ENCODE data around the gene TFAP2E.
A peak's percentile ranks its signal among the peaks of the same experiment; 100 is the strongest.

The TFAP2E gene

DNA sequence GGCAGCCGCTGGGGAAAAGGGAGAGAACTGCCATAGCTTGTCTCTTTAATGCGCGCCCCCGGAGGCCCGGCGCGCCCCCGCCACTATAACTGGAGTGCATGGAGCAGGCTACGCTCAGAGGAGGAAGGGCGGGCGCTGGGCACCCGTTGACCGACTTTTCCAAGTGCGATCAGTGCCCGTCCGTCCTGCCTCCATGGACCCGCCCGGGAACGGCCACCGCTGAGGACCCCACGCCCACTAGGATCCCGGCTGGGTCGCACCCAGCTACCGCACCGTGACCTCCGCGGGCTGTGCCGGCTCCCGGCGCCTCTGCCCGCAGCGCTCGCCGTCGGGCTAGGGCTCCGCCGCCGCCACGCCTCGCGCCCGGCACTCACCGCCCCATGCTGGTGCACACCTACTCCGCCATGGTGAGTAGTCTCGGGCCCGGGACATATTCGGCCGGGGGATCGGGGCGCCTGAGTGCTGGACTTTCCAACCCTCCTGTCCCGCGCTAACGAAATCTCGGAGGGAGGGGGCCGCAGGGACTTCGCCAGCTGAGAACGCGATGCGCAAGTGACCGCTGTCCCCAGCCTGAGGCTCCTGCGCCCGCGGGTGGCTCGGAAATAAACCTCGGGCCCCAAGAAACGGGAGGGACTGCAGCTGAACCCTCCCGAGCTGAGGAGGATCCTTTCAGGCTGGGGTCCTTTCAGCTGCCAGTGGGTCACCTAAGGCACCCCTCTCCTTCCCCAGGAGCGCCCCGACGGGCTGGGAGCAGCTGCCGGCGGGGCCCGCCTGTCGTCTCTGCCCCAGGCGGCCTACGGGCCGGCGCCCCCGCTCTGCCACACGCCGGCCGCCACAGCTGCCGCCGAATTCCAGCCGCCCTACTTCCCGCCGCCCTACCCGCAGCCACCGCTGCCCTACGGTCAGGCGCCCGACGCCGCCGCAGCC, at the start of gene TFAP2E:
Gene TFAP2E (plus strand): TSS at position 117 of the 927 bp plus-strand sequence. CDS start 264 bp downstream, at position 381.
- no peak within 1 kb of the TSS for H3K4me3 Mint-ChIP-seq
- DNase-seq, result no peak

DNA sequence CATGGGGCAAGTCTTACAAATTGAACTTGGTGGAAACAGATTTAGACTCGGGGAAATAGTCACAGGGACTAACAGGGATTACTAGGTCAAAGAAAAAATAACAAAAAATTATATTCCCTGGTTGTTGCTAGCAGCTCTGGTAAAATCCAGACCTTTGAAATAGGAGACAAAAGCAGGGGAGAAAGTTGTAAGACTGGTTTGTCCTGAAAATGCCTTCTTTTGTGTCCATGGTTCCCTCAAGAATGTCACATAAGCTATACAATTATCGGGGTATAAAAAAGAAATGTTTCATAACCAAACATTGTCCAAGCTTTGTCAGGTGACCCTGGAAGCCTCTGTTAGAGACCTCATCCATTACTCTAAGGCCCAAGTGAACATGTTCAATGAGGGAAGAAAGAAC, 49.0 kb upstream of the TFAP2E start:
- Mint-ChIP-seq H3K27ac (no peak overlapping the region), H3K4me1 (peaks cover 6% of the 10 kb centered on the region), H3K4me3 (no peak overlapping the region), H3K9me3 (peaks cover 37% of the 10 kb centered on the region), H3K36me3 (peaks cover 39% of the 10 kb centered on the region), H3K27me3 (no peaks in the 10 kb centered on the region)
- no peak for DNase-seq
- CTCF ChIA-PET, result interaction anchor here (1.5 kb wide), 1 partner anchor 41 kb away, joined by 3 read pairs; no protein-coding TSS in a partner anchor

More for the DNA sequence above, at the start of gene TFAP2E:
- CTCF ChIA-PET, result interaction anchor here (1.0 to 4.8 kb wide), 5 partner anchors 8 to 561 kb away, joined by 3 to 40 read pairs (median 11); no protein-coding TSS in a partner anchor
- Mint-ChIP-seq H3K9me3 (no peaks in the 10 kb centered on the region), H3K27me3 (peaks cover 76% of the 10 kb centered on the region), H3K4me1 (peaks cover 28% of the 10 kb centered on the region), H3K27ac (no peak within 1 kb of the TSS), H3K36me3 (peaks cover 3% of the 10 kb centered on the region)

DNA sequence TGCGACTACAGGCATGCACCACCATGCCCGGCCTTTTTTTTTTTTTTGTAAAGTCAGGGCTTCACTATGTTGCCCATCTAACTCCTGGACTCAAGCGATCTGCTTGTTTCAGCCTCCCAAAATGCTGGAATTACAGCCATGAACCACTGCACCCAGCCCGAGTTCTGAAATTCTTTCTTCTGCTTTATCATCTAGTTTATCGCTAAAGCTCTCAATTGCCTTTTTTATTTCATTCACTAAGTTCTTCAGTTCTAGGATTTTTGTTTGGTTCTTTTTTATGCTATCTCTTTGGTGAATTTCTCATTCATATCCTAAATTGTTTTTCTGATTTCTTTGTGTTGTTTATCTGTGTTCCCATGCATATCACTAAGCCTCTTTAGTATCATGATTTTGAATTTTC, 42.9 kb upstream of the TFAP2E start:
- Mint-ChIP-seq H3K27me3 (no peaks in the 10 kb centered on the region), H3K9me3 (peaks cover 47% of the 10 kb centered on the region), H3K27ac (no peak overlapping the region), H3K36me3 (peaks cover 66% of the 10 kb centered on the region), H3K4me1 (peaks cover 6% of the 10 kb centered on the region), H3K4me3 (no peak overlapping the region)
- CTCF ChIA-PET, result interaction anchor here (0.6 kb wide), 1 partner anchor 114 kb away, joined by 4 read pairs; no protein-coding TSS in a partner anchor
- no peak for DNase-seq

DNA sequence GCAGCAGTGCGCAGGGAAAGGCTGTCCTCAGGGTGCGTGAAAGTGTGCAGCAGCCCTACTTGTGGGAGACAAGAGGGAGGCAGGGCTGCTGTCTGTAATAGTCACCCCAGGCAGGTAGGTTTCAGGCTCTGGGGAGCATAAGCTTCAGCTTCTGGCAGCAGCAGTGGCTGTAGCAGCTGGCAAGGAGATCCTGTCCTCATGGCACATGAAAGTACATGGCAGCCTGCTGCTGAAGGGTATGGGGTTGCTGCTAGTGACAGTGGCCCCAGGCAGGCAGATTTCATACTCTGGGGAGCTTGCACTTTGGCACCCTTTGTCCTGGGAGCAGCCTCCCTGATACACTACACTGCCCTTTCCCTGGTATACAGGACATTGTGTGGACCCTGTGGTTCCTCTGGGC, 42.2 kb upstream of the TFAP2E start:
- Mint-ChIP-seq H3K4me1 (peaks cover 10% of the 10 kb centered on the region), H3K27ac (no peak overlapping the region), H3K27me3 (no peaks in the 10 kb centered on the region), H3K4me3 (no peak overlapping the region), H3K9me3 (peaks cover 39% of the 10 kb centered on the region), H3K36me3 (peaks cover 68% of the 10 kb centered on the region)
- DNase-seq, result no peak
- CTCF ChIA-PET, result no interaction called here

DNA sequence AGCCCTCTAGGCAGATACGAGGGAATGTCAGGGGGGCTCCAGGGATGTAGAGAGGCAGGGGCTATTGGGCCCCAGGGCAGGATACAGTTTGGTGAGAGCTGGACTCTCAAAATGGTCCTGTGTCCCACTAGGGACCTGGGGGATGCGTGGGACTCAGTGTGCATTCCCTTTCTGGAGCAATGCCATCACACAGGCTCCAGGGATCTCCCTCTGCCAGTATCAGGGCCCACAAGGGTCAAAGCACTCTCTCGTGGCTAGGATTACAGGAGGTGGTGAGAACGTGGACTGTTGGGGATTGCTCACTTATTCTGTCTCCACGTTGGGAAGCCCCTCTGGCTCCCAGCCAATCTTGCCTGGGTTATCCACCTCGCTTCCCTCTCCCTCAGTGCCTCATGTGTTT, 41.7 kb upstream of the TFAP2E start:
- peaks cover 13% of the 10 kb centered on the region for H3K4me1 Mint-ChIP-seq
- peaks cover 72% of the 10 kb centered on the region for H3K36me3 Mint-ChIP-seq
- H3K9me3 Mint-ChIP-seq, result peaks cover 39% of the 10 kb centered on the region
- no peak overlapping the region for H3K27ac Mint-ChIP-seq
- DNase-seq, result no peak
- CTCF ChIA-PET, result no interaction called here
- H3K4me3 Mint-ChIP-seq, result no peak overlapping the region
- no peaks in the 10 kb centered on the region for H3K27me3 Mint-ChIP-seq

DNA sequence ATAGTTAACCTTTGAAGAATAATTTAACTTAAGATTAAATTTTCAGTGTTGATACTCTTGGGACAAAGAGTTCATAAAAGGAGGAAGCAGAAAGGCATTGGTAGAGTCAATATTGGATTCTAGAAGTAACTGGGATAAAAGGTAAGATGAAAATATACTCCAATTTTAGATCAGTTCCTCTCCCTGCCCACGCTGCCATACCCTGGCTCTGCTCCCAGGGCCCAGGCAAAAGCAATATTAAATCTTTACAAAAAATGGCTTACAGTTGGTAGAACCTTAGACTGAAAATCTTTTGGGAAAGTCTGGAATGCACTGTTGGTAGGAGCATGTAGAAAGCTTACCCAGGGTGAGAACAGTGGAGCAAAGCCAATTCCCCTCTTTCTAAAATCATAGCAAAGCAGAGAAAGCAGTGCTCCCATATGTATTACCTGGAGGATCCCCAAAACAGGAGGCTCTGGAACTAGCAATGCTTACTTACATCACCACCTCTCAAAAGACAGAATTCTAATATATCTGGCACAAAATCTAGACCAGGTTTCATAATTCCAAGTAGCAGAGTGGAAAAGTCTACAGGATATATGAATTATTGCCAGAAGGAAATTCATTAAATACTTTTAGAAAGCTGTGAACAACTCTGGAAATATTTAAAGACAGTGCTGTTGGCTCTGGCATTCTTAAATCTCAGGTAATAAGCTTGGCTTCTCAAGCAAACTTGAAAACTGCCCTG, 40.5 kb upstream of the TFAP2E start:
- Mint-ChIP-seq H3K9me3 (peaks cover 30% of the 10 kb centered on the region), H3K4me3 (no peak overlapping the region), H3K27ac (no peak overlapping the region), H3K36me3 (peaks cover 73% of the 10 kb centered on the region), H3K27me3 (no peaks in the 10 kb centered on the region), H3K4me1 (peaks cover 26% of the 10 kb centered on the region)
- DNase-seq, result no peak
- CTCF ChIA-PET, result no interaction called here

DNA sequence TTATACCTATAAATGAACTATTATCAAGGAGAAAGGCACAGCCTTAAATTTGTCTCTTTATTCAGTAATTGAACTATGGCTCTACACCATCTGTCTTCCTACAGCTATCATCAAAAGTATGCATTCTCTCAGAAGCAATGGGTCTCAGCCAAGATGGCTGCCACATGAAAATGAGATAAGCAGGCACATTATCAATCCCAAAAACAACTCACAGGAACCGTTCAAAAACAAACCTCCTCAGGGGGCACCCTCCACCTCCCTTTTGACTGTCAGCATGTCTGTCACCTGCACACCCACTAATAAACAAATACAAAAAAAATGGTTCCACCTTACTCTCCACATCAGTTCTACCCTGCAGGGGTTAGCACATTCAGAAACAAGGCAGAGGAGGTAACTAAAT, 39.5 kb upstream of the TFAP2E start:
- Mint-ChIP-seq H3K27ac (no peak overlapping the region), H3K9me3 (peaks cover 25% of the 10 kb centered on the region), H3K27me3 (no peaks in the 10 kb centered on the region), H3K4me3 (no peak overlapping the region), H3K36me3 (peaks cover 66% of the 10 kb centered on the region), H3K4me1 (peaks cover 36% of the 10 kb centered on the region)
- CTCF ChIA-PET, result no interaction called here
- no peak for DNase-seq

DNA sequence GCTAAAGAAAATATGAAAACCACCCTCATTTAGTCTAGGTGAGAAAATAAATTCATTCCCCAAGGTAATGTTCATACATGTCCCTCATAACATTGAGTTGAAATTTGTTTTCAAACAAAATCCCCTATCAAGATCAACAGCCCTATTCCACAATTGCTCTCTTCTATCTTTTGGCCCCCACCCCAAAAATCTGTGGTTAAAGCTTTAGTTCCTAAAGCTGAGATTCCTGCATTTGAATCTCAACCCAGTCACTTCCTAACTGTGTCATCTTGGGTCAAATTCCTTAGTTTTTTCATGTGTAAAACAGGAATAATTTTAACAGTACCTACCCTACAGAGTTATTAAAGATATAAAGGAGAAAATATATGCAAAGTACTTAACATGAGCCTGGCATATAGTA, 37.9 kb upstream of the TFAP2E start:
- peaks cover 9% of the 10 kb centered on the region for H3K9me3 Mint-ChIP-seq
- H3K4me3 Mint-ChIP-seq, result no peak overlapping the region
- CTCF ChIA-PET, result interaction anchor here (1.1 to 1.7 kb wide), 3 partner anchors 29 to 333 kb away, joined by 3 to 5 read pairs (median 3); no protein-coding TSS in a partner anchor
- peaks cover 57% of the 10 kb centered on the region for H3K36me3 Mint-ChIP-seq
- H3K27me3 Mint-ChIP-seq, result no peaks in the 10 kb centered on the region
- H3K4me1 Mint-ChIP-seq, result peaks cover 52% of the 10 kb centered on the region
- no peak for DNase-seq
- no peak overlapping the region for H3K27ac Mint-ChIP-seq

DNA sequence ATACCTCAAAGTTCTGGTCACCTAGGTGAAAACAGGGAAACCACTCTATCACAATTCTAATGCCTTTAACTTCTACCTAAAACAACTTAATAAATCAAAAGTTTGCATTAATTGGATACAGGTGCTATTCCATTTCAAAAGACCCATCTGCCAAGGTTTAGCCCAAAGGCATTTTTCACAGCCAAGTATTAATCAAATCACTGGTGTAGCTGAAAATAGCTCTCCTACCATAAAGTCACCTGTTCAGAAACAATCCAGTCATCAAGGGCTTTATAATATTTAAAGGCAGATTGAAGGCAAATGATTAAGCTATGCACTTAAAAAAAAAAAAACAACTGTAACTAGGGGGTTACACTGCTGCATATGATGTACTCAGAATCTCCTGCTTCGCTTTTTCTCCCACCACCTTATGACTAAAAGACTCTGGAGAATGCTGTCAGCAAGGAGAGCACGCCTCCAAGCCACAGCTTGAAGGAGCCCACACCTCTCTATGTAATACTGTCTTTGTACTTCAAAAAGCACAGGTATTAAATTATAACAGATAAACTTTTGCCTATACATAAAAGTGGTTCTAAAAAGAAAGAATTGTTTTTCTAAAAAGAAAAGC, 36.5 kb upstream of the TFAP2E start:
- H3K27ac Mint-ChIP-seq, result no peak overlapping the region
- H3K4me3 Mint-ChIP-seq, result no peak overlapping the region
- peaks cover 52% of the 10 kb centered on the region for H3K36me3 Mint-ChIP-seq
- DNase-seq, result no peak
- peaks cover 56% of the 10 kb centered on the region for H3K4me1 Mint-ChIP-seq
- H3K27me3 Mint-ChIP-seq, result no peaks in the 10 kb centered on the region
- no peaks in the 10 kb centered on the region for H3K9me3 Mint-ChIP-seq
- CTCF ChIA-PET, result interaction anchor here (0.9 to 1.7 kb wide), 2 partner anchors 70 to 86 kb away, joined by 3 to 5 read pairs; no protein-coding TSS in a partner anchor

DNA sequence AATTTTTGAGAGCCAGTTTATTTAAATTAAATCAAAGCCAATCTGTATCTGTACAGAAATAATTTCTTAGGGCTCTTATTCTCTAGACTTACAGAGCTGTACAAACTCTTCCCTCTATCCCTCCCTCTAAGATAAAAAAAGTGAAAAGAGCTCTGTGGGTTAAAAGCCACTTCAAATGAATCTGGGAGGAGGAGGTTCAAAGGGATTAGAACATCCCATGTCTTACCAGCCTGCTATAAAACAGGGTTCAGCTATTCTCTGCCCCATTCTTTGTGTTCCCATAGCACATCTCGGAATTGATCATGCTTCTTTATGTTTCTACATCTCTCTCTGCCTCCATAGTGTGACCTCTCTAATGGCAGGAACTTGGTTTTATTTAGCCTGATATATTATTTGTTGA, 35.3 kb upstream of the TFAP2E start:
- Mint-ChIP-seq H3K9me3 (no peaks in the 10 kb centered on the region), H3K36me3 (peaks cover 52% of the 10 kb centered on the region), H3K27ac (peak overlapping the region; percentile 50), H3K4me3 (no peak overlapping the region), H3K27me3 (no peaks in the 10 kb centered on the region), H3K4me1 (peaks cover 60% of the 10 kb centered on the region)
- CTCF ChIA-PET, result interaction anchor here (6.3 kb wide), 1 partner anchor 87 kb away, joined by 57 read pairs; no protein-coding TSS in a partner anchor
- DNase-seq, result no peak

DNA sequence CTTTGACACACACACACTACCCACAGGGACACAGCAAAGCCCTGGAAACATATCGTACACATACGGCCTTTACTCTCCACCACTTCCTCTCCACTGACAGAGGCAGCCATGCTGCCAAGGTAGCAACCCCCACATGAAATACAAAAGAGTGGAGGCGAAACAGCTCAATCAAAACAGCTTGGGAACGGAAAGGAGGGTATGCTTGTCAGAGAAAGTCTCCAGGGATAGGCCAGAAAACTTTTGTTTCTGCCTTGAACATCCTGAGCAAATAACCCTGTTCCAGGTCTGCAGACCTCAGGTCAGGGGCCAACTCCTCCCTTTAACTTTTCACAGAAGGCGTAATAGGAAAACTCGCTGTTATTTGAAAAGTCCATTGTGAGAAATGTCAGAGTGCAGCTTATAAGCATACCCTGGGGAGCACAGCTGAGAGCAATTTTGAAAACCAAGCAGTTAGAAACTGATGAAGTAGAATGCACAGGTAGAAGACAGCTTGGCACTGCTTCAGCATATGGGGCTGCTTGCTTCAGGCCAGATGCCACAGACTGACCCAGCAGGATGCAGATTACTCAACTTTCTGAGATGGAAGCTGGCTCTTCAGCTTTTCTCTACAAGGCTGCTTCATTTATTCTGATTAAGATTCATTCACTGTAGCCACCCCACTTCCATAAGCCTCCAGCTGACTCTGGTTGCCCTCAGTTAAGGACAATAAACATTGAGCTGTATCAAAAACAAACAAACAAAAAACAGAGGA, 33.9 kb upstream of the TFAP2E start:
- no peaks in the 10 kb centered on the region for H3K9me3 Mint-ChIP-seq
- peaks cover 48% of the 10 kb centered on the region for H3K36me3 Mint-ChIP-seq
- no peaks in the 10 kb centered on the region for H3K27me3 Mint-ChIP-seq
- peak overlapping the region; percentile 61 for H3K4me3 Mint-ChIP-seq
- H3K27ac Mint-ChIP-seq, result peak overlapping the region; percentile 92
- CTCF ChIA-PET, result interaction anchor here (0.9 to 6.3 kb wide), 4 partner anchors 20 to 177 kb away, joined by 3 to 57 read pairs (median 4); no protein-coding TSS in a partner anchor
- peak; percentile 64 for DNase-seq
- peaks cover 57% of the 10 kb centered on the region for H3K4me1 Mint-ChIP-seq

DNA sequence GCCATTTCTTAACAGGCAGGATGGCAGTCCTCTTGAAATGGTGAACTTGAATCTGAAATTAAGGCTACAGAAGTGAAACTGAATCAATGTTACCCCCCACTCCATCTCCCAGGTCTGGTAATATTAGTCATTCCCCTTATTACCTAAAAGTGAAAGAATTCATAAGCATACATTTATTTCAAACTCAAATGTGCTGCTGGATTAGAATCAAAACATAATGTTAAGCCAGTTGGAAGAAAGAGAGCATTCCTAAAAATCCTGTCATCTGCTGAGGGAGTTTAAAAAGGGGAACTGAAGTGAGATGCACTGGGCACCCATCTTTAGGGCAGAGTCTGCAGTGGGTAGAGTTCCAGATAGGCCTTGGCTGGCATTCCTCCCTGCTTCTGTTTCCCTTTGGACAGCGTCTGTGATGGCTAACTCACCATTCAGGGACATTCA, 33.3 kb upstream of the TFAP2E start:
- CTCF ChIA-PET, result interaction anchor here (6.3 kb wide), 1 partner anchor 89 kb away, joined by 57 read pairs; no protein-coding TSS in a partner anchor
- H3K27me3 Mint-ChIP-seq, result no peaks in the 10 kb centered on the region
- no peaks in the 10 kb centered on the region for H3K9me3 Mint-ChIP-seq
- peak overlapping the region; percentile 92 for H3K27ac Mint-ChIP-seq
- no peak overlapping the region for H3K4me3 Mint-ChIP-seq
- peaks cover 58% of the 10 kb centered on the region for H3K4me1 Mint-ChIP-seq
- H3K36me3 Mint-ChIP-seq, result peaks cover 46% of the 10 kb centered on the region
- no peak for DNase-seq

DNA sequence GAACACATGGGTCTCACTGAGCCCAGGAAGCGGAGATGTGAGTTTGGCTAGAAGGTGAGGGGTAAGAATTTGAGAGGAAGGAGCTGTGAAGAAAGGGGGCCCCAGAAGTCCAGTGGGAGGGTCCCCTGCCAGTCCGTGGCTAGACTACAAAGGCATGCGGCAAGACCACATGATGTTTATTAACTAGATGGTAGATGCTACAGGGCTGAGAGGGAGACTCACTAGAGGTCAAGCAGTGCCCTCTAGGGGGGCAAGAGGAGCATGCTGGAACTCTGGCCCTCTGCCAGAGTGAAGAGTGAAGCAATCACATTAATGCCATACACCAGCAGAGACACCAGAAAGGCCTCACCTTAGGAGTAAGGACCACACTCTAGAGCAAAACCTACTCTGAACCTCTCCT, 28.1 kb upstream of the TFAP2E start:
- H3K4me1 Mint-ChIP-seq, result peaks cover 22% of the 10 kb centered on the region
- peak; percentile 69 for DNase-seq
- CTCF ChIA-PET, result interaction anchor here (1.2 to 3.0 kb wide), 4 partner anchors 90 to 343 kb away, joined by 4 to 51 read pairs (median 5); no protein-coding TSS in a partner anchor
- H3K27me3 Mint-ChIP-seq, result no peaks in the 10 kb centered on the region
- peaks cover 47% of the 10 kb centered on the region for H3K36me3 Mint-ChIP-seq
- H3K27ac Mint-ChIP-seq, result no peak overlapping the region
- H3K9me3 Mint-ChIP-seq, result no peaks in the 10 kb centered on the region
- no peak overlapping the region for H3K4me3 Mint-ChIP-seq
